Mesenchymal stem cell (in vitro differentiated cells and primary cell): Measurements from ENCODE around the gene RECK.

Experiments
- DNase-seq: peaks from one replicate; pipeline ENCODE4 v3.0.0-alpha.2; 2013
- H2AFZ ChIP-seq: one replicate; pipeline ENCODE4 v1.6.1; 2013; ENCODE audit warnings: low read depth, mild to moderate bottlenecking, control low read depth, inconsistent platforms, low read length, moderate library complexity
- H2AK5ac ChIP-seq: 2 replicates; pipeline ENCODE4 v1.6.1; 2013; ENCODE audit warnings: low read length, moderate library complexity, mild to moderate bottlenecking, inconsistent platforms; ENCODE audit not compliant: severe bottlenecking
- H2BK120ac ChIP-seq: one replicate; pipeline ENCODE4 v1.6.1; 2013; ENCODE audit warnings: low read depth, mild to moderate bottlenecking, inconsistent platforms, low read length, moderate library complexity
- H2BK12ac ChIP-seq, 2 experiments: one replicate each; pipeline ENCODE4 v1.6.1; 2013; ENCODE audit warnings: inconsistent platforms in 2 of 2, low read length in 2 of 2, mild to moderate bottlenecking in 2 of 2, moderate library complexity in 2 of 2, control low read depth in 1 of 2
- H2BK15ac ChIP-seq: one replicate; pipeline ENCODE4 v1.6.1; 2013; ENCODE audit warnings: mild to moderate bottlenecking, low read depth, inconsistent platforms; ENCODE audit not compliant: poor library complexity, severe bottlenecking
- H2BK5ac ChIP-seq: 2 replicates; pipeline ENCODE4 v1.6.1; 2013; ENCODE audit warnings: low read depth, mild to moderate bottlenecking, low read length, control low read depth, inconsistent platforms; ENCODE audit not compliant: poor library complexity, severe bottlenecking
- H3K14ac ChIP-seq, 2 experiments: one replicate each; pipeline ENCODE4 v1.6.1; 2013; ENCODE audit warnings: inconsistent platforms in 2 of 2, low read length in 2 of 2, control low read depth in 1 of 2, mild to moderate bottlenecking in 1 of 2, moderate library complexity in 1 of 2
- H3K18ac ChIP-seq, 2 experiments: one replicate each; pipeline ENCODE4 v1.6.1; 2013; ENCODE audit warnings: inconsistent platforms in 2 of 2, low read length in 2 of 2, control low read depth in 1 of 2, low read depth in 1 of 2, mild to moderate bottlenecking in 1 of 2
- H3K23ac ChIP-seq, 2 experiments: one replicate each; pipeline ENCODE4 v1.6.1; 2013; ENCODE audit warnings: inconsistent platforms in 2 of 2, low read length in 2 of 2, mild to moderate bottlenecking in 2 of 2, moderate library complexity in 2 of 2, control low read depth in 1 of 2
- H3K27ac ChIP-seq: 2 replicates; pipeline ENCODE4 v1.5.1; 2013; ENCODE audit warnings: mild to moderate bottlenecking, moderate library complexity, low read length, control low read depth, inconsistent platforms; ENCODE audit not compliant: poor library complexity, severe bottlenecking
- H3K27me3 ChIP-seq, 2 experiments: 2 replicates each; pipeline versions ENCODE4 v1.6.1 to v1.7.0; 2013; ENCODE audit warnings: low read length in 2 of 2, mild to moderate bottlenecking in 2 of 2, moderate library complexity in 2 of 2, control low read depth in 1 of 2, inconsistent platforms in 1 of 2; ENCODE audit not compliant: control insufficient read depth in 1 of 2, insufficient read depth in 1 of 2
- H3K36me3 ChIP-seq, 2 experiments: 2 replicates each; pipeline versions ENCODE4 v1.6.1 to v1.7.0; 2013; ENCODE audit warnings: low read length in 2 of 2, control low read depth in 1 of 2, inconsistent platforms in 1 of 2, low read depth in 1 of 2, mild to moderate bottlenecking in 1 of 2; ENCODE audit not compliant: insufficient read depth in 2 of 2, control insufficient read depth in 1 of 2
- H3K4ac ChIP-seq, 2 experiments: one replicate each; pipeline ENCODE4 v1.6.1; 2013; ENCODE audit warnings: inconsistent platforms in 2 of 2, low read length in 2 of 2, mild to moderate bottlenecking in 2 of 2, moderate library complexity in 2 of 2, control low read depth in 1 of 2, low read depth in 1 of 2
- H3K4me1 ChIP-seq: 2 replicates; pipeline ENCODE4 v1.6.1; 2013; ENCODE audit warnings: low read depth, low read length, control low read depth; ENCODE audit not compliant: control insufficient read depth, insufficient read depth
- H3K4me2 ChIP-seq: 2 replicates; pipeline ENCODE4 v1.6.1; 2013; ENCODE audit warnings: low read length, mild to moderate bottlenecking, inconsistent platforms; ENCODE audit not compliant: poor library complexity, severe bottlenecking
- H3K4me3 ChIP-seq, 2 experiments: 2 replicates each; pipeline versions ENCODE4 v1.5.1 to v1.7.0; 2013; ENCODE audit warnings: low read length in 2 of 2, mild to moderate bottlenecking in 2 of 2, control low read depth in 1 of 2, low read depth in 1 of 2; ENCODE audit not compliant: insufficient read depth in 1 of 2
- H3K79me1 ChIP-seq: replicated peaks from 2 replicates; pipeline ENCODE4 v1.6.1; 2013; ENCODE audit warnings: mild to moderate bottlenecking, control low read depth, low read length, inconsistent platforms; ENCODE audit not compliant: poor library complexity, severe bottlenecking
- H3K9ac ChIP-seq: 2 replicates; pipeline ENCODE4 v1.7.0; 2013; ENCODE audit warnings: mild to moderate bottlenecking, low read length, moderate library complexity
- H3K9me3 ChIP-seq: 2 replicates; pipeline ENCODE4 v1.7.0; 2013; ENCODE audit warnings: mild to moderate bottlenecking, low read length; ENCODE audit not compliant: control insufficient read depth
- H4K8ac ChIP-seq: one replicate; pipeline ENCODE4 v1.6.1; 2013; ENCODE audit warnings: inconsistent platforms, mild to moderate bottlenecking, low read length, moderate library complexity
- H4K91ac ChIP-seq: one replicate; pipeline ENCODE4 v1.6.1; 2013; ENCODE audit warnings: mild to moderate bottlenecking, low read length, inconsistent platforms
- WGBS: methylation state at CpG from one replicate; pipeline ENCODE4 v1.1.7; 2013; ENCODE audit warnings: mixed read lengths; 5-methylcytosine and 5-hydroxymethylcytosine counted together

RECK gene

GRCh38 chr9:36123515-36123914 lies 86.8 kb downstream of the RECK start:
- no peak overlapping the region for H3K9ac ChIP-seq

GRCh38 chr9:36125062-36125855 lies 88.5 kb downstream of the RECK start:
- Histone ChIP-seq H2BK120ac (no peak overlapping the region), H3K14ac (no peak overlapping the region), H2AK5ac (no peak overlapping the region), H3K4me3 (no peak overlapping the region), H3K4me1 (no peaks in the 10 kb centered on the region), H4K8ac (no peak overlapping the region), H3K4ac (no peak overlapping the region), H3K4me2 (no peak overlapping the region), H2AFZ (no peak overlapping the region), H3K79me1 (no peaks in the 10 kb centered on the region), H3K36me3 (peaks cover 17 to 55% of the 10 kb centered on the region in 2 experiments), H3K9ac (no peak overlapping the region), H2BK5ac (no peak overlapping the region), H3K27ac (no peak overlapping the region), H4K91ac (no peak overlapping the region), H2BK15ac (no peak overlapping the region), H3K27me3 (no peaks in the 10 kb centered on the region), H3K9me3 (no peaks in the 10 kb centered on the region), H3K18ac (no peak overlapping the region), H2BK12ac (no peak overlapping the region), H3K23ac (no peak overlapping the region)
- 90% methylated on average over 9 of the region's 10 CpGs for WGBS
- DNase-seq: no peak

More at GRCh38 chr9:36123515-36123914, 86.8 kb downstream of the RECK start:
- no peak overlapping the region for H3K4ac ChIP-seq
- H3K79me1 ChIP-seq: no peaks in the 10 kb centered on the region
- H3K36me3 ChIP-seq: peaks cover 20 to 69% of the 10 kb centered on the region in 2 experiments
- H3K27me3 ChIP-seq: no peaks in the 10 kb centered on the region
- DNase-seq: no peak
- no peak overlapping the region for H3K27ac ChIP-seq
- no peak overlapping the region for H2AK5ac ChIP-seq
- H2BK12ac ChIP-seq: no peak overlapping the region
- H3K18ac ChIP-seq: no peak overlapping the region
- no peak overlapping the region for H3K4me3 ChIP-seq
- no peak overlapping the region for H2BK15ac ChIP-seq
- no peak overlapping the region for H4K8ac ChIP-seq
- H3K4me1 ChIP-seq: peaks cover 2% of the 10 kb centered on the region
- H3K14ac ChIP-seq: no peak overlapping the region
- H2BK120ac ChIP-seq: no peak overlapping the region
- H3K4me2 ChIP-seq: no peak overlapping the region
- H3K23ac ChIP-seq: no peak overlapping the region
- H2BK5ac ChIP-seq: no peak overlapping the region
- WGBS: no CpG with 5 or more reads among the region's 2 CpGs
- no peak overlapping the region for H4K91ac ChIP-seq
- no peak overlapping the region for H2AFZ ChIP-seq
- H3K9me3 ChIP-seq: no peaks in the 10 kb centered on the region

- no peak overlapping the region for H4K91ac ChIP-seq
- H3K9me3 ChIP-seq: no peaks in the 10 kb centered on the region
- no peaks in the 10 kb centered on the region for H3K27me3 ChIP-seq
- no peaks in the 10 kb centered on the region for H3K79me1 ChIP-seq
- H3K4ac ChIP-seq: no peak overlapping the region
- H3K4me1 ChIP-seq: no peaks in the 10 kb centered on the region
- 84% methylated on average over 7 of the region's 7 CpGs for WGBS
- peaks cover 13 to 46% of the 10 kb centered on the region in 2 experiments for H3K36me3 ChIP-seq
- H2BK15ac ChIP-seq: no peak overlapping the region
- no peak overlapping the region for H3K18ac ChIP-seq
- no peak overlapping the region for H3K14ac ChIP-seq
- no peak overlapping the region for H2BK5ac ChIP-seq
- H3K4me2 ChIP-seq: no peak overlapping the region
- H2AFZ ChIP-seq: no peak overlapping the region
- no peak overlapping the region for H4K8ac ChIP-seq
- no peak overlapping the region for H3K9ac ChIP-seq
- no peak for DNase-seq
- H2BK12ac ChIP-seq: no peak overlapping the region
- no peak overlapping the region for H3K23ac ChIP-seq
- no peak overlapping the region for H3K27ac ChIP-seq
- H2BK120ac ChIP-seq: no peak overlapping the region
- H3K4me3 ChIP-seq: no peak overlapping the region
- H2AK5ac ChIP-seq: no peak overlapping the region
Measured at GRCh38 chr9:36126016-36126730, 89.5 kb downstream of the RECK start.

- peaks cover 2 to 30% of the 10 kb centered on the region in 2 experiments for H3K36me3 ChIP-seq
- DNase-seq: no peak
- no peaks in the 10 kb centered on the region for H3K9me3 ChIP-seq
- H3K27me3 ChIP-seq: no peaks in the 10 kb centered on the region
- no peak overlapping the region for H3K23ac ChIP-seq
- no peak overlapping the region for H3K4me2 ChIP-seq
- H3K27ac ChIP-seq: no peak overlapping the region
- no peak overlapping the region for H2AK5ac ChIP-seq
- H3K4ac ChIP-seq: no peak overlapping the region
- no peak overlapping the region for H2BK120ac ChIP-seq
- H2AFZ ChIP-seq: no peak overlapping the region
- WGBS: 87% methylated on average over 5 of the region's 5 CpGs
- no peak overlapping the region for H3K14ac ChIP-seq
- no peak overlapping the region for H3K4me3 ChIP-seq
- no peak overlapping the region for H2BK12ac ChIP-seq
- H4K8ac ChIP-seq: no peak overlapping the region
- no peak overlapping the region for H3K9ac ChIP-seq
- H3K4me1 ChIP-seq: no peaks in the 10 kb centered on the region
- H3K18ac ChIP-seq: no peak overlapping the region
- H2BK15ac ChIP-seq: no peak overlapping the region
- H3K79me1 ChIP-seq: no peaks in the 10 kb centered on the region
- H4K91ac ChIP-seq: no peak overlapping the region
- no peak overlapping the region for H2BK5ac ChIP-seq
Measured at GRCh38 chr9:36127652-36128244, 91.0 kb downstream of the RECK start.
